SKM-1 treated with dmso at 0.1 percent for 144 hours (cell line): Measurements from ENCODE around the gene FBXL7.

Experiments
- DNase-seq: peaks from one replicate; lab custom pipeline; 2025; ENCODE audit not compliant: unreplicated experiment; lab: John Stamatoyannopoulos, UW

FBXL7 gene

DNA sequence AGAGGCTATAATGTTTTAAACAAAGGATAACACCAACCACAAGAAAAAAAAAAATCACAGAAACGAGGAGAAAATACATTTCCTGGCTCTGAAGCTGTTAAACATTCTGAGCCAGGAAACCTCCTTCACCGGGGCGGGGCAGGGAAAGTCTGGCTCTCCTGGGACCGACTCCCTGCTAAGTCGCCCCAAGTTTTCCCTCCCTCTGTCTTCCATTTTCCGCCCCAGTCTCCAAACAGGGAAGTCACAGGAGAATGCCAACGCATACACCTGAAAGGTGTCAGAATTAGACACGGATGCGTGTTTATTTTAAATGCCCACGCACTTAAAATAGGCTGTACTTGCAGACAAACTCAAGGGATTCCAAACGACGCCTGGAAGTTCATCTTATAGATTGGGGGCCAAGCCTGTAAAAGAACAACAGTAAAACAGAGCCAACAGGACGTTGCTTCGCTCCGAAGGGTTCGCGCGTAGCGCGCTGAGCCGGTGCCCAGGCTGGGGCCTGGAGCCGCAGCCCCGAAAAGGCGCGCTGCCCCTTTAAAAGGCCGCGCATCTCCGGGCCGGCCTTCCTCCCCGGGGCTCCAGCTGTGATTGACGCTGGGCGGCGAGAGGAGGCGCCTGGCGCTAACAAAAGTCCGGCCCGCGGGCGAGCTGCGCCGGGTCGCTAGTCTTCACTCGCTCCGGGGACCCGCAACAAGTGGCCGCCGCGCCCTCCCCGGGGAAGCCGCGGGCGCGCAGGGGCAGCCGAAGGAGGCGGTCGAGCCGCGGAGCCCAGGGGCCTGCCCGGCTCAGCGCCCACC is at the start of gene FBXL7:
TSS of gene FBXL7 (plus strand) at position 653 of the 797 bp plus-strand sequence.
- DNase-seq = no peak

DNA sequence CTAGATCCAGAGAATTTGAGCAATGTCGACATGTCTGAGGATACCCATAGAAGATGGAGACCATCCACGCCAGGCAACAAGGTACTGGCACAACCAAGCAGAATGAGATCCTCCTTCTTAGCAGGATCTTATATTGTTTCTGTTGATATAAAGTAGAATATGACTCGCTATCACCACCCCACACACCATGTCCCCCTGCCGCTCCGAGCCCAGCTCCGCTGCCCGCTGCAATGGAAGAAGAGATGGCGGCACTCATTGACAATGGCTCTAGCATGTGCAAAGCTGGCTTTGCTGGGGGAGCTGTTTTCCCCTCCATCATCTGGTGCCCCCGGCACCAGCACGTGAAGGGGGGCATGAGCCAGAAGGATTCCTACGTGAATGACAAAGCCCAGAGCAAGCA is 49.5 kb upstream of the FBXL7 start:
- DNase-seq = no peak

GRCh38 chr5:15450949-15451348 is 49.0 kb upstream of the FBXL7 start:
- no peak for DNase-seq

- DNase-seq = no peak
Observed at GRCh38 chr5:15452030-15452429, 48.0 kb upstream of the FBXL7 start.

DNA sequence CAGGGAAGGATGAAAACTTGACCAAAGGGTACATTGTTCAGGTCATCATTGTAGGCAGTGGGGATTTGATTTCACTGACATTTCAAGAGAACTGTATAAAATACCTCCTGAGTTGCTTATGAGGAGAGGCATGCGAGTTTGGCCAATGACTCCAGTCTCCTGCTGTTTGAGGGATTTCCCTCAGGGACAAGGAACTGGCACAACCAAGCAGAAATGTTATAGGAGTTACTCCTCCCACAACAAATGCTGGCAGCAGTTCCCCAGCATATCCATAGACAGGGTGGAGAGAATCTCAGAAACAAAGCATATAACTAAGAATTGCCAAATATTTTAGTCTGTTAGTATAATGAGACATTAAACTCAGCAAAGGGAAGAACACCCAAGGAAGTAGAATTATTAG is 47.2 kb upstream of the FBXL7 start:
- no peak for DNase-seq

DNA sequence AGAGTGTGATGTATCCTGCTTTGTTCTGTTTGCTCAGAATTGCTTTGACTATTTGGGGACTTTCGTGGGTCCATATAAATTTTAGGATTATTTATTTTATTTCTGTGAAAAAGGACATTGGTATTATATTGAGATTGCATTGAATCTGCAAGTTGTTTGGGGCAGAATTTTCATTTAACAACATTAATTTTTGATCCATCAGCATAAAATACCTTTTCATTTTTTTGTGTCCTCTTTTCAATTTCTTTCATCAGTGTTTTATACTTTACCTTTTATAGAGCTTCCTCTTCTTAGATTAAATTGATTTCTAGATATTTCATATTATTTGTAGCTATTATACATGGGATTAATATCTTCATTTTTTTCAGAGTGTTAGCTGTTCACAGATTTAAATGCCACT is 40.8 kb upstream of the FBXL7 start:
- no peak for DNase-seq

- DNase-seq = no peak
Observed at GRCh38 chr5:15463231-15463980, 36.6 kb upstream of the FBXL7 start.

DNA sequence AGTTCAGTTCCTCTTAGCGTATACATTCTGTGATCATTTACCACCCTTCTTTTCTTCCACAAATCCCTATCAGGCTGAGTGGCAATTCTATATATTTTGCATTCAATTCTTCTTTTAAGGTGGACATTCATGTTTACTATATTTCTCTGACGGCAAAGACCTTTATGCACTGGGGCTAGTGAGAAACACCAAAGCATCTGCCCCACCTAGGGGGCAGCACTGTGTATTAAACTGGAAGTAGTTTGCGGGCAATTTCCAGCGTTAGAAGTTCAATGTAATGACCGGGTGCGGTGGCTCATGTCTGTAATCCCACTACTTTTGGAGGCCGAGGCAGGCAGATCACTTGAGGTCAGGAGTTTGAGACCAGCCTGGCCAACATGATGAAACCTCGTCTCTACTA is 27.9 kb upstream of the FBXL7 start:
- no peak for DNase-seq

DNA sequence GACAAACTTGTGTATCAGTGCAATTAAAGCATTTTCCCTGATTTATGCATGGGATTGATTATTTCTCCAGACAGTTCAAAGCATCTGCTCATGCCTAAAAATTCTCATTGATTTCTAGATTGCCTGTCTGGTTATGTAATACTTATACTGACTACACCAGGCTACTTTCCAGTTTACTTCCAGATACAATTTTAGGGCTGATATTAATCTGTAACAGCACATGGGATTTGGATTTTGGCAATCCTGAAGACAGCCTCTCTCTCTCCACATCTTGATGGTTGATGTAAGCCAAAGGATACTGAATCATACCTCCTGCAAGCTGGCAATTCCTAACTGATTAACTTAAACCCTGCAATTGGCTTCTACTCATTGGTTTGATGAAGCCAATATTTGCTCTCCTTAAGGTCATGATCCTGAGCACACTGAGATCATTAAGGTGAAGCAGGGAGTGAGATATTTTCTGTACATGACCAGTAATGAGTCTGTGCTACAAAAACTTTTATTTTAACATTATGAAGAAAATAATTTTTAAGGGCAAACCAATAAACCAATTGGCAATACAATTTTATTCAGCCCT is 25.7 kb upstream of the FBXL7 start:
- no peak for DNase-seq

DNA sequence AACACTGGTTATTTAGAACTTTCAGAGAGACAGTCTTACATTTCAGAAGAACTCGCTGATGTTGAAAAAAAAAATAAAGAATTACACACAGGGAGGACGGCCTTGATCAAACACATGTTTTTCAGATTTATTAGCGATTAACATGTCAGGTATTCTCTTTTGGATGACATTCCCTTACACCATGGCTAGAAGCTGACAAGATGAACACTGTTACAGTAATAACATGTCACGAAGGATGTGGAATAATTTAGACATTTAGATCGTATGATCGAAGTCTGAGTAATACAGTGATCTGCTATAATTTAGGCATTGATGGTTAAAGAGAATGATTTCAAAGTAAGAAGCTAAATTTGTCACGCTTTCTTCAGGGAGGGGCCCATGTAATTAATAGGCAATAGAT is 24.6 kb upstream of the FBXL7 start:
- DNase-seq = no peak

DNA sequence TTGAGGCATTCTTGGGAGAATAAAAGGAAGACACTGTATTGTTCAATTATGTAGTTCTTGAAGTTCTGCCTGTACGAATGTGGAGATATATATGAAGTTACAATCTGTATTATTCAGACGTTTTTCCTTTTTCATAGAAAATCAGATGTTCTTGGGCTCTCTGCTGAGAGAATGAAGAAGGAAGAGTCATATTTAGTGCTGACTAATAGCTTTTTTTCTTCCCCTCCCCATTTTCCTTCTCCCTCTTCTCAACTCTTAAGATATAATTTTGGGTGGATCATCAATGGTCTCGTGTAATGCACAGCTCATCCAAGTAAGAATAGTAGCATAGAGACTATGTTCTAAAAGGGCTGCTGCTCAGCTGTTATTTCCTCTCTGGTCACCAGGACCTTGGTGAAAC is 23.0 kb upstream of the FBXL7 start:
- no peak for DNase-seq

- DNase-seq = no peak
Observed at GRCh38 chr5:15480436-15480835, 19.5 kb upstream of the FBXL7 start.

GRCh38 chr5:15483351-15484097 is 16.5 kb upstream of the FBXL7 start:
- DNase-seq = no peak

GRCh38 chr5:15487228-15487627 is 12.8 kb upstream of the FBXL7 start:
- no peak for DNase-seq

DNA sequence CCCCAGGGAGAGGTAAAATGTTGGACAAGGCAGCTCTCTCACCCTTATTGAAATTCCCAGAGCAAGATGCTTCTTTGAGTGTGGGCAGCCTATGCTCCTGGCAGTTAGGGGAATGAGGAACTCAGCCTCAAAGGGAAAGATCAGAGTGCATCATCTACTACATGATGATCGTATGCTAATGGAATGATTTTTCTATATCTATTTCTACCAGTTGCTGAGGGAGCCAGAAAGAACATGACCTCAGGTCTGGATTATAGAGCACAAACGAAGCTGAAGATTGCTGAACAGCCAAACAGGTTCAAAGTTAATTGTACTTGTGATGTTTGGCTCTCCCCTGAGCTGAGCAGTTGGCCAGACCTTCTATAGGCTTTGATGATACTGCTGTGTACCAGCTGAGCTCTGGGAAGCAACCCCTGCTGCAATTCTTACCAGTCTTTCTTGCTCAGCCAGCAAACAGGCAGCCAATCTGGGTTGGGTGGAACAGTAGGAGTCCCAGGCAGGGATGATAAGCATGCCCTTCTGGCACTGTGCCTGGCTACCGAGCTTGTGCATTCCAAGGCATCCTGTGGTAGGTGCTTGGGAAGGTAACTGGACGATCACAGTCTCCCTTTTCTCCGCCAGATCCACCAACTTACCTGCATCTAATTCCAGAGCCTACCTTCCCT is 10.3 kb upstream of the FBXL7 start:
- DNase-seq = no peak

DNA sequence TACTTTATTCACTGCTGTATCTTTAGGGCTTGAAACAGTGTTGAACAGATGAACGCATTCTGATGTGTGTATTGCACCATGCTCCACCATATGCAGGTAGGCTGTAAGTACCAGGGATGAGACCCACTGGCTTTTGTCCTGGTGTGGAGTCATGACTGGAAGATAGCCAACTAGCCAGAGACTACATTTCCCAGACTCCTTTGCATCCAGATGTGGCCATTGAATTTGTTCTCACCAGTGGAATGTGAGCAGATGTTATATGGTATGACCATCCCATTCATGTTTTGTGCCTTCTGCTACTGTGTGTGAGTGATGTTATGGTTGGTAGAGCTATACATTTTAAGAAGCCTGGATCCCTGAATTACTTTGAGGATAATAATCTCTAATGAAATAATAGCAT is 7.4 kb upstream of the FBXL7 start:
- no peak for DNase-seq

GRCh38 chr5:15493501-15493900 is 6.5 kb upstream of the FBXL7 start:
- no peak for DNase-seq

GRCh38 chr5:15495026-15495425 is 5.0 kb upstream of the FBXL7 start:
- no peak for DNase-seq

- DNase-seq = no peak
Observed at GRCh38 chr5:15496886-15497285, 3.1 kb upstream of the FBXL7 start.

- no peak for DNase-seq
Observed at GRCh38 chr5:15500325-15501001, 483 bp downstream of the FBXL7 start.
